ENCODE measurements around the gene PSMC3.

PSMC3 gene

DNA sequence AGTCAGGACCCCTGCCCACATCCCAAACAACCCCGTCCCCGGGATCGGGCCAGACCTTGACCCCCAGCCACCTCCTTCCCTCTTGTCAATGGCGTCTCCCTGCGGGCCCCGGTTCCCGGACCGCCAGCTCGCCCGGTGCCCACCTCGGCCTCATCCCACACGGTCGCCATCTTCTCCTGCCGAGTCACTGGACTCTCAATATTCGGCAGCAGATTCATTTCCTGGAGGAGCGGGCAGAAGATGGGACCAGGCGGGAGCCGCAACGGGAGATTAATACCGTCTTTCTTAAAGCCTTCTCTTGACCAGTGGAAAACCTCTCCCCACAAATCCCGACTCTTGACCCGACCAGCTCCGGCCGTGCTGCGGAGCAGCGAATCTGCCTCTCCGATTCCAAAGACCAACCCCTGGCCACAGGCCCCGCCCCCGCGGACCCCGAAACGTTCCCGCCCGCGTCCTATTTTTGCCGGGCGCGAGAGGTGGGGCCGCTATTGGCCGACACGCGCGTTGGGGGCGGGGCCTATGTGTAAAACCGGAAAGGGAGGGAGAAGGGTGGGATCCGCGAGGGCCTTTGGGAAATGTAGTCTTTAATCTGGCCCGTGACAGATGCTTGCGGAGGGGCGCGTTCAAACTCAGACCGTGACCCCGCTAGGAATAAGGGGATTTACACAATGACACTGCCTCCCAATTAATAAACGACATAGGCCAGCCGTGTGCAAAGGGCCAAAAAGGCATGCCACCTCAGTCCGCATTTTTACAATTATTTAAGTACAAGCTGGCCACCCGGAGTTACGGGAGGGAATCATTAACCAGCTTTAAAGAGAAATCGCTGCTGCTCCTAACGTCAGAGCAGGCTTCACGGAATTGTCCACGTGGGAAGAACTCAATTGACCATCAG lies at the start of gene PSMC3:
TSS of gene PSMC3 (minus strand) at position 378 of the 895 bp plus-strand sequence. CDS start at position 218, 160 bp downstream.
- DNase-seq, result peak; percentile 100

DNA sequence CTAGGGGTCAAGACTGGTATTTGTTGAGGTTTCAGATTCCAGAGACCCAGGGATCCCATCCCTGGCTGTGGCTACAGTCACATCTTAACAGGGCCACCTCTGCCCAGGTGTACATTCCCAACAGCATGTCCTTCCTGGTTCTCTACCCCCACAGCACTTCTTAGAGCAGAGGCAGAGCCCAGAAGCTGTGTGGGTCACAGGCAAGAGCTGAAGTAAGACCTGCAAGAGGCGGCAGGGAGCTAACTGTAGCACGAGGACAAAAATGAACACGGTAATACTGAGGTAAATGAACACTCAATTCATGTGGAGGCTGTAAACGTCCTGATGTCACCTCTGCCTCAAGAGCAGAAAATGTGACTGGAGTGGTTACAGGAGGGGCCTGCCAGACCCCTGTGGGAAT lies 44.4 kb upstream of the PSMC3 start:
- DNase-seq, result no peak

DNA sequence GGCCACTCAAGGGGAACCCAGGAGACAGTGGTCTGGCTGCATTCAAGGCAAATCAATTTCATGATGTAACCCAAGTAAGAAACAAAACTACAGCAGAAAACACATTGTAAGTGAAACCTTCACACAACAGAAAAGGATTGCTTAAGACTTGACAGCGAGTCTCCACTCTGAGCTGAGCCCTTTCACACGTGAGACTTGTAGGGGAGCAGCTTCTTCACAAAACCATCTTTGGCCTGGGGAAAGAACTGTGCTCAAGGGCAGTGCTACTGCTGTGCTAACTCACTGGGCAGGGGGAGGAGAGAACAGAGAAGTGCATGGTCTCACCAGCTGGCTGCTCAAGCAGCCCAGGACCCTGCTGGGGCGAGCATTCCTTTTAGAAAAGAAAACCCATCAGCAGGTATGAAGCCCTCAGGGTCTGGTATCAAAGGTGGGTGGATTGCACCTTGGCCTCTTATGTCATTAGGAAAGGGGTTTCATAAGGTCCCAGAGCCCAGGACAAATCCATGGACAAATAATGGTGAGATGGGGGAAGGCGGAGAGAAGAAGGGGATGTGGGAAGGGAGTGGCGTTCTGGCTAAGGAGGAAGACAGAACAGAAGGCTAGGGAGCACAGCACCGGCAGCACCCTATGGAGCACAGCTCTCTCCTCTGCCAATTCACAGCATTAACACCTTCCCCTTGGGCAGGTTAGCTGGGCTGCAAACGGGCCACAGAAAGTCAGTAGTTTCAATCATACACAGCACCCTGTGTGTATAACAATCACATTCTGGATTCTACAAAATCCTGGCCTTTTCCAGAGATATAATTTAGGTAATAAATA lies 43.3 kb upstream of the PSMC3 start:
- DNase-seq, result no peak

DNA sequence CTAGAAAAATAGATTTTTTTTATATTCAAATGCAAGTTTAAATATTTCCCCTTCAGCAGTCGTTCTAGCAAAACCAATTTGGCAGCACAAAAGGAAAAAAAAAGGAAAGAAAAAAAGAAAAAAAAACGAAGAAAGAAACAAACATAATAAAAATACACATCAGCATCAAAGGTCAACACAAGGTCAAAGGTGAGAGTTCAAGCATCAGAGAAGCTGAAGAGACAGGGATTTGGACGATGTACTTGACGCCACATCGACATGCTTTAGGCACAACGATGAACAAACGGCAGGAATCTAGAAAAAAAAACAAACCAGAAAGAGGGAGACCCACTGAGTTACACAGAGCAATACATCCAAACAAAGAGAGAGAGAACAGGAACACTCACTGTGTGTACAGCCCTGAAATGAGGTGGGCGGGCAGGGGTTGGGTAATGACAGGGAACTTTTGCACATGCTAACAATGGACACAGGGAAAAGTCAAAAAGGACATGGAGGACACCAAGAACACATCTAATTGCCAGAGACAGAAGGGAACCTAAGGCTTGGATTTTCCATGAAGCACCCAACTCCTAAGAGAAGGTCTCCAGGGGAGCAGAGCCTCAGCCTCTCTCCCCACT lies 42.5 kb upstream of the PSMC3 start:
- DNase-seq, result no peak

DNA sequence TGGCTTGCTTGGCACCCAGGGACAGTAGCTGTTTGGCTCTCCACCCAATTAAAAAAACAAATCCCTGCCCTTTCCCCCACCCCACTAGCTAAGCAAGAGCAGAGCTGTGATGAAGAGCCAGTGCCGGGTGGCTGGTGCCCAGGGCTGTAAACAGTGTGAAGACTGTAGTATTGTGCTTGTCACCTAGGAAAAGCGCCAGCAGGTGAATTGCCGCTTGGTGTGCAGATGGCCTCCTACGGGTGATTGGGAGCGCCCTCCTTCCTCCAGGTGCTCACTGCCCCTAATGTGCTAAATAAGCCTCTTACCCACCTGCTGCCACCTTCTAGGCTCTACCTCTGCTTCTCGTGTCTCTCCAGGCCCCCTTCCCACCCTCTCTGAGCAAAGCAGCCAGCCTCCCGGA lies 41.1 kb upstream of the PSMC3 start:
- no peak for DNase-seq

DNA sequence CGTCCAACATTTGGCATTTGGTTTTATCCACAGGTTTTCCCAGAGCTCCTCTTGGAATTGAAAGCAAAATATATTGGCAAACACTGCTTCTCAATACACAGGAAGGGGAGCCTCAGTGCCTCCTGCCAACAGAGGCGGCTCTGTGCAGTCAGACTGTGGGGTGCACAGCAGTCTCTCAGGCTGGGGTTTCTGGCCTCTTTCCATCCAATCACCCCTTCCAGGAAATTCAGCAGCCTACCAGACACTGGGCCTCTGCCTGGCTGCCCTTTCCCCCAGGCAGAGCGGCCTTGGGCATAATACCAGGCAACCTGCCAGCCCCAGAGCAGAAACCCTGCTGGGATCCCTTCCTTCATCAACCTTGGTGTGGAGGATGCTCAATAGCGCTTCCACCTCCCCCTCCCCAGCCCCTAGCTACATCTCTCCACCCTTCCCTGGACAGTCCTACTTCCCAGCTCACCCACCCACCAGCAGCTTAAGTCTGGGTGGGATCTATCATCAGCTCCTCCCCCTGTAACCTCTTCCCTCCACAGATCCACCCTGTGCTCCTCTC lies 40.5 kb upstream of the PSMC3 start:
- DNase-seq, result no peak

DNA sequence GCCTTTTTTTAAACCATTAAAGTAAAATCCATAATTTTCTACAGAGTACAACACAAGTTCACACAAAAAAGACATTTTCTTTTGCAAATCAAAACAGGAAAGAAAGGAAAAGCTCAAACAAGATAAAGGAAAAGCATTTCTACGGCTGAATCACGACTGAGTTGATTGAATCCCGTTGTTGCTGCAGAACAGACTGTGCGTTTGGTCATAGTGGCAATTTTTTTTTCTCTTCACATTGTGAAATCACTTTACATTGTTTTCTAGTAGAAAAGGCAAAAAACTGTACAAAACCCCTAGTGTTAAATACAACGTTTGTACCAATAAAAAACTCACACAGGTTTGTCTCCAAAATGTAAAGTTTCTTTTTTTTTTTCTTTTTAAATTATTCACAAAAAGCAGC lies 40.0 kb upstream of the PSMC3 start:
- no peak for DNase-seq

DNA sequence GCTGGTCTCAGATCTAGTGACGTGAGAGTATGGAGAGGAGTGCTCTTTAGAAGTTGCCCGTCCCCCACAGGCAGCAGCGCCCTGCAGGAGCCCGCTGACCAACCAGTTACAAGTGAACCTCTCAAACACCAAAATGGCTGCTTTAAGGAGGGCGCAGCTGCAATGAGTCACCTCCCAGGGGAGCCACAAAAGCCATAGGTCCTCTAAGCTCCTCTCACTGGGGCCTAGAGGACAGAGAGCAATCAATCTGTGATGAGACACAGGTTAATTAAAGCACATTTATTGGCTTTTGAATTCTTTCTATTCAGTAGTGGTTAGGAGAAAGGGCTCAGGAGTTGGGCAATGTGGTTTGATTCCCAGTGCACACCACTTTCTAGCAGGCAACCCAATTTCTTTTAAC lies 38.2 kb upstream of the PSMC3 start:
- DNase-seq, result no peak

DNA sequence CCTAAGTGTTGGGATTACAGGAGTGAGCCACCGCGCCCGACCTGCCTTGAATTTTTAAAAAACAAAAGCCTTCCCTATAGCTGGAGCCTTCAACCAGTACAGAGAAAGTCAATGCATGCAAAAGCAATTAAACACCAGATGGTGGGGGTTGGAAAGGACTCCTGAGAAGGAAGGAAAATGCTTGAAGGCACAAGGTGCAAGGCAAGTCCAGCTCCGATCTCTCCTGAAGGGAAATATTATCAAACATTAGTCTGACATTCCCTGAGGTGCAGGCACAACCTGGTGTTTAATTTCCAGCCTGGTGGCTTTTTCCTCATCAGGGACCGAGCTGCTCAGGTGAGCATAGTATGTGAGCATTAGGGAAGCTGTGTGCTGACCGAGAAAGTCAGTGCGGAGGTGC lies 35.6 kb upstream of the PSMC3 start:
- no peak for DNase-seq

DNA sequence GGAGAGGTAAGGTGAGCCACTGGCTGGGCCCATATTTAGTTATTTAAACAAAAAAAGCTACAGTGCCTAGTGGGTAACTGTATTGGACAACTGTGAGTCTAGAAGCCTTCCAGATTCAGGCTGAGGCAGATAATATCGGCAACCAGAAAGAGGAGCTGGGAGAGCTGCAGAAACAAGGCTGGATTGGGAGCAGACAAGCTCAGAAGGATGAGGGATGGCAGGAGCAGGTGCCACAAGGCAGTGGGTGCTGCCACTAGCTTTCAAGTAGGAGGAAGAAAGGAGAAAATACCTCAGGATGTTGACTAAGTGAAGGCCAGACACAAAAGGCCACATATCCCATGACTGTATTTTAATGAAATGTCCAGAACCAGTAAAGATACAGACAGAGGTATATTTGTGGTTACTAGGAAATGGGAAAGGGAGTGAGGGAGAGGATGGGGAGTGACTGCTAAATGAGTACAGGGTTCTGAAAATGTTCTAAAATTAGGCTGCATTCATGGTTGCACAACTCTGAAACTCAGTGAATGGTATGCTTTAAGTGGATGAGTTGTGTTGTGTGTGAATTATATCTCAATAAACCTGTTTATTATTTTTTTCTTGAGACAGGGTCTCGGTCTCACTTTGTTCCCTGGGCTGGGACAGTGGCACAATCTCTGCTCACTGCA lies 34.5 kb upstream of the PSMC3 start:
- no peak for DNase-seq

DNA sequence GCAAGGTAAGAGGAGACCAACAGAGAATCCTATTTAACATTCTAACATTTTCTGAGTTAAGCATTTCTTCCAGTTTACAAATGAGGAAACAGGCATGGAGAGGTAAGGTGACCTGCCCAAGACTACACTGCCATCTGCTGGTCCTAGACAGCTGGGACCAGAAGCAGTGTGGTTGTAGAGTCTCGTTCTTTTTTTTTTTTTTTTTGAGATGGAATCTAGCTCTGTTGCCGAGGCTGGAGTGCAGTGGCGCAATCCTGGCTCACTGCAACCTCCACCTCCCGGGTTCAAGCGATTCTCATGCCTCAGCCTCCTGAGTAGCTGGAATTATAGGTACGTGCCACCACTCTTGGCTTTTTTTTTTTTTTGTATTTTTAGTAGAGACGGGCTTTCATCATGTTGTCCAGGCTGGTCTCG lies 28.0 kb upstream of the PSMC3 start:
- DNase-seq, result peak; percentile 62

DNA sequence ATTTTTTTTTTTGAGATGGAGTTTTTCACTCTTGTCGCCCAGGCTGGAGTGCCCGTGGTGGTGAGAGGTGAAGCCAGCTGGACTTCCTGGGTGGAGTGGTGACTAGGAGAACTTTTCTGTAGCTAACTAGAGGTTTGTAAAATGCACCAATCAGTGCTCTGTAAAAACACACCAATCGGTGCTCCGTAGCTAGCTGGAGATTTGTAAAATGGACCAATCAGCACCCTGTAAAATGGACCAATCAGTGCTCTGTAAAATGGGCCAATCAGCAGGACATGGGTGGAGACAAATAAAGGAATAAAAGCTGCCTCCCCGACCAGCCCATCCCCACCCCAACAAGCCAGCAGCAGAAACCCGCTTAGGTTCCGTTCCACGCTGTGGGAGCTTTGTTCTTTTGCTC lies 27.1 kb upstream of the PSMC3 start:
- no peak for DNase-seq

DNA sequence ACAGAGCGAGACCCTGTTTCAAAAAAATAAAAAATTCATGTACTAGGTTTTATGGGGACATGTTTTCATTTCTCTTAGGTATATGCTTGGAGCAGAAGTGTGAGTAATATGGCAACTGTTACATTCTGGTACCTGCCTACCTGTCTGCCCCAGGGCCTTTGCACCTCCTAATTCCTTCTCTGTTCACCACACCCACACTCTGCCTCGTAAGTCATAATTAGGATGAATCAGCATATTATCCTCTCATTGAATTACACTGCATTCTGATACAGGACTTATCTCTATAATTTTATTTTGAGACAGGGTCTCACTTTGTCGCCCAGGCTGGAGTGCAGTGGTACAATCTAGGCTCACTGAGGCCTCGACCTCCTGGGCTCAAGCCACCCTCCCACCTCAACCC lies 25.8 kb upstream of the PSMC3 start:
- DNase-seq, result no peak

DNA sequence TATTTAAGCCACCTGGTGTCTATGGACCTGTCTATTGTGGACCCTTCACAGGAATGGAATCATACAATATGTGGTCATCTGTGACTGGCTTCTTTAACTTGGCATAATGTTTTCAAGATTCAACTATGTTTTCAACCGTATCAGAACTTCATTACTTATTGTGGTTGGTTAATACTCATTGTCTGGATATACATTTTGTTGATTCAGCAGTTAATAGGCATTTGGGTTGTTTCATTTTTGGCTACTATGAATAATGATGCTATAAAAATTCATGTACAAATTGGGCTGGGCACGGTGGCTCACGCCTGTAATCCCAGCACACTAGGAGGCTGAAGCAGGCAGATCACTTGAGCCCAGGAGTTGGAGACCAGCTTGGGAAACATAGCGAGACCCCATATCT lies 25.2 kb upstream of the PSMC3 start:
- no peak for DNase-seq

DNA sequence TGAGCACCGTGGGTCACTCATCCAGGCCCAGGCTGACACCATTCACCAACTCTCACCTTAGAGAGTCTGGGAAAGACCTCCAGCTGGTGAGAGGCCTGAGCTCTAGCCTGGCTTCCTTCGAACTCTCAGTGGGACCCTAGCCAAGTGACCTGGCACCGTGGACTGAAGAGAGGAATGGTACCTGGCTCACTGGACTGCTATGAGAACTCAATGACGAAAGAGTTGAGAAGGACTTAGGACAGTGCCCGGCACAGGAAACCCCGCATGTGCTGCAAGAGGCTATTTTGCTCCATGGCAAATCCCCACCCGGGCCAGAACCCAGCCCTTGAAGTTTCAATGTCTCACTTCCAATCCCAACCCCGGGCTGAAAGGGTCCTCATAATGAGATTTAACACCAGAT lies 23.3 kb upstream of the PSMC3 start:
- no peak for DNase-seq

DNA sequence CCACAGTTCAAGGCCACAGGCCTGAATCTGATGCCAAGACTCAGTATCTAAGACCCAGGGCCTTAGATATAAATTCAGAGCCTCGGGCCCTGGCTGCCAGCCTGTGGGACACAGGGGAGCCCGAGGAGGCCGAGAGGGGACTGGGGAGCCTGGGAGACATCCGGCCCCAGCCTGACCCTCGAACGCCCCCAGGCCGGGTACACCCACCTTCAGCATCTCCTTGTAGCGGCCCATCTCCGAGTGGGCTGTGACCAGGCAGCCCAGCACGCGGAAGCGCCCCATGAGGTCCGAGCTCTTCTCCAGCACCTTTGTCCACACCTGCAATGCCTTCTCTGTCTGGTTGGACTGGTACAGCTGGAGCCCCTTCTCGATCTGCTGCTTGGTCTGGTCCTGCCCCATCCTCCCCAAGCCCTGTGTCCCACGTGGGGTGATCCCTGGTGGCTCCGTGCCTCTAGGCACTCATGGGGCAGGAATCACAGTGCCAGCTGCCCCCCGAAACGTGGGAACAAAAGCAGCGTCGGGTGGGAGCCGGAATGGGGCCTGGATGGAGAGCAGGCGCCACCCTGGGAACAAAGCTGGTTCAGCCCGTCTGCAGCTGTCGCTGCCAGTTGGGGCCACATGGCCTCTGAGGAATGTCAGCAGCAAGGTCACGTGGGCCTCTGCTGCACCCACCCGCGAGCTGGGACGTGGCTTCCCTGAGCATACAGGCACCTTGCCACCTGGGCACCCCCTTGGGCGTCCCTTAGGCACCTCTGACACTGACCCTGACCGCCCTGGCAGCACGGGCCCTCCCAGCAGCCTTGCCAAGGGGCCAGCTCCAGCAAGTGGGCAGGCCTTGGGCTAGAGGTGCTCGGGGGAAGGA lies 22.6 kb upstream of the PSMC3 start, which contains the start of gene RAPSN:
TSS of gene RAPSN (minus strand) at position 571 of the 862 bp plus-strand sequence. CDS start at position 399, 172 bp downstream.
- no peak for DNase-seq

DNA sequence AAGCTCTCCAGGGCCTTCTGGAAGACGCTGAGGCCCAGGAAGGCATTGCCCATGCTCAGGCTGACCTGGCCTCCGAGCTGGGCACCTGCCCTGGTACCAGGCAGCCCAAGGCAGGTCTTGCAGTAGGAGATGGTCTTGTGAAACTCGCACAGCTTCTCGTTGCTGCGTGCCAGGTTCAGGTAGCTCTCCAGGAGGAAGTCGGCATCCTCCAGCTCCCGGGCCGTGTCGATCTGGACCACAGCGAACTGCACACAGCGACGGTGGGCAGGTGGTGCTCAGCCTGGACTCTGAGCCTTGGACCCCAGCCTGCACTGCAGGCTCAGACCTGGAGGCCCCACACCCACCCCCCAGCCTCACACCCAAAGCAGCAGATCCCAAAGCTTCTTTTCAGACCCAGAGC lies 21.7 kb upstream of the PSMC3 start:
- DNase-seq, result no peak

DNA sequence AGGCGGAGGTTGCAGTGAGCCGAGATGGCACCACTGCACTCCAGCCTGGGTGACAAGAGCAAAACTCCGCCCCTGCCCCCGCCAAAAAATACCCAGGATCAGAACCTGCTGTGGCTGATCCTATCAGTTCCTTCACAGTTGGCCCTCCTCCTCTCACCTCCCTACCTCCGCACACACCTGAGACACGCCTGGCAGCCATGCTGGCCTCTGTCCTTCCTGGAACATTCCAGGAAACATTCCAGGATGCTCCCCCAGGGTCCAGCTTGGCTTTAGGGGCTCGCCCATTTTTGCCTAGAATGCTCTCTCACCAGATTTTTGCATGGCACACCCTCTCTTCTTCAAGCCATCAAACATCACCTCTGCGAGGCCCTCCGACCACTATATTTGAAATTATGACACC lies 20.6 kb upstream of the PSMC3 start:
- no peak for DNase-seq

DNA sequence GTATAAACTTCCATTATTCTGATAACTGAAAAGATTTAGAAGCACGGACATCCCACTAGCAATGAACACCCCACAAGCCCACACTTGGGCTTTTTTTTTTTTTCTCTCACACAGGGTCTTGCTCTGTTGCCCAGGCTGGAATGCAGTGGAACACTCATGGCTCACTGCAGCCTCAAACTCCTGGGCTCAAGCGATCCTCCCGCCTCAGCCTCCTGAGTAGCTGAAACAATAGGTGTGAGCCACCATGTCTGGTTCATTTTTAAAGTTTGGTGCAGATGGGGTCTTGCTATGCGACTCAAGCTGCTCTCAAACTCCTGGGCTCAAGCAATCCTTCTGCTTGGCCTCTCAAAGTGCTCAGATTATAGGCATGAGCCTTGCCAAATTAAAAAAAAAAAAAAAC lies 19.6 kb upstream of the PSMC3 start:
- DNase-seq, result no peak

DNA sequence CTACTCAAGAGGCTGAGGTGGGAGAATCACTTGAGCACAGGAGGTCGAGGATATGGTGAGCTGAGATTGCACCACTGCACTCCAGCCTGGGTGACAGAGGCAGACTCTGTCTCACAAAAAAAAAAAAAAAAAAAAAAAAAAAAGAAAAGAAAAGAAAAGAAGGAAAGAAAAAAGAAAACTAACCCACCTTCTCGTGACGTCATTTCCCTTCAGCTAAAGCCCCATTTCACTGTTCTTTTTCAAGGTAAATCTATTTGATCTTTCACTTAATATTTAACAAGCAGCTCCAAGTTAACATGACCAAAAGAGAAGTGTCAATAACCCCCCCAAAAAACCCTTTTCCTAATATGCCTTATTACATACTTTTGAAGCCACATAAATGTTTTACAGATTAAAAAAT lies 17.6 kb upstream of the PSMC3 start:
- DNase-seq, result no peak

DNA sequence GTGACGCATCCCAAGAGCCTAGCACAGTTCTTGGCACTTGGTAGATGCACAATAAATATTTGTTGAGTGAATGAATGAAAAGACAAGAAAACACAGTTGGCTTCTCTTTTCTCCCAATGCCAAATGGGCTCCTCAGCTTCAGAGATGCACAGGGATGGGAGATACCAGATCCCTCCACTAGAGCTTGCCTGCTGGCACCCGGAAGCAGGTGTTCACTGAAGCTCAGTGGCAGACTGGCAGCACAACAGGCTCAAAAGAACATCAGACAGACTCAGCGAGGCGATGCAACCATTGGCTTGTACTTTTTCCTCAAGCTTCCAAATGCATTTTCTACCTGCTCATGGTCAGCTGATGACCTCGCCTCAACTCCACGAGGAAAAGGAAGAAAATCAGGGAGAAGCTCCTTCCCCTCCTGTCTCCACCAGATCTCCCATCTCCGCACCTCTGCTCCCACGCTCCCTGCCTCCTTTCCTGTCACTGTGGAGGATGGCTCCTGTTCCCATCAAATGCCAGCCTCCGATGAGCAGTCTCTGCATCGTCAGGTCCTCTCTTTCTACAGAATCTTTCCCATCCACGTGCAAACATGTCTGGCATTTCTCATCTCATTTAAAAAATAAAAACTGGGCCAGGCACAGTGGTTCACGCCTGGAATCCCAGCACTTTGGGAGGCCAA lies 16.9 kb upstream of the PSMC3 start:
- no peak for DNase-seq

Measured in stimulated activated CD8-positive, alpha-beta memory T cell treated with anti-CD3 and anti-CD28 coated beads, Interleukin-4, amount 100 ng/mL, for 48 hours (primary cell).